PC-9 (cell line): Measurements from ENCODE around the gene GPAM. TPM values are rescaled to one million over a fixed set of nuclear protein-coding genes. Genes with fewer than 3 reads are reported as not detected.

Experiments
- BruUV-seq: library from RNA; stranded (reverse); fragments of 400-500 nt; replicated peaks from 2 replicates; lab custom pipeline; 2021; lab: Mats Ljungman, UMichigan
- CTCF ChIA-PET: fragments of 300-600 bp; sonication (Branson Sonifier 250); formaldehyde crosslinking; loops from one replicate; lab custom pipeline; 2022; ENCODE audit warnings: antibody characterized with exemption; lab: Charles Lee
- POLR2A ChIA-PET: fragments of 300-600 bp; sonication (Branson Sonifier 250); formaldehyde crosslinking; loops from one replicate; lab custom pipeline; 2022; ENCODE audit warnings: antibody characterized with exemption; ENCODE audit not compliant: unreplicated experiment; lab: Charles Lee
- DNase-seq, 2 experiments: peaks; one replicate each; pipeline versions ENCODE4 v3.0.0 to v3.0.0-alpha.2; 2015 to 2022; ENCODE audit warnings: mixed read lengths in 1 of 2
- H2AFZ ChIP-seq: fragments of 200-600 bp; sonication (generic); 2 replicates; pipeline ENCODE4 v1.8.1; 2017; ENCODE audit warnings: antibody characterized with exemption
- H3F3A ChIP-seq: fragments of 200-600 bp; sonication (generic); 2 replicates; pipeline ENCODE4 v1.8.1; 2017; ENCODE audit warnings: antibody characterized with exemption, mild to moderate bottlenecking, low read depth; ENCODE audit not compliant: insufficient read depth
- H3K27ac ChIP-seq: fragments of 200-600 bp; sonication (generic); 2 replicates; pipeline ENCODE4 v1.6.1; 2016; ENCODE audit warnings: mixed run types
- H3K27me3 ChIP-seq: fragments of 200-600 bp; sonication (generic); 2 replicates; pipeline ENCODE4 v1.6.1; 2016; ENCODE audit warnings: low read depth, mixed run types; ENCODE audit not compliant: insufficient read depth
- H3K36me3 ChIP-seq: fragments of 200-600 bp; sonication (generic); 2 replicates; pipeline ENCODE4 v1.6.1; 2016; ENCODE audit warnings: low read depth, mixed run types
- H3K4me1 ChIP-seq: fragments of 200-600 bp; sonication (generic); replicated peaks from 2 replicates; pipeline ENCODE4 v1.6.1; 2016; ENCODE audit warnings: mixed run types; ENCODE audit not compliant: insufficient read depth
- H3K4me2 ChIP-seq: fragments of 200-600 bp; sonication (generic); 2 replicates; pipeline ENCODE4 v1.6.1; 2017; ENCODE audit warnings: mixed run types
- H3K4me3 ChIP-seq: fragments of 200-600 bp; sonication (generic); 2 replicates; pipeline ENCODE4 v1.6.1; 2016; ENCODE audit warnings: mixed run types
- H3K79me2 ChIP-seq: fragments of 200-600 bp; sonication (generic); 2 replicates; pipeline ENCODE4 v1.6.1; 2017; ENCODE audit warnings: low read depth, mixed run types
- H3K9me2 ChIP-seq: fragments of 200-600 bp; sonication (generic); 2 replicates; pipeline ENCODE4 v1.8.1; 2017; ENCODE audit warnings: mild to moderate bottlenecking; ENCODE audit not compliant: insufficient read depth
- H3K9me3 ChIP-seq: fragments of 200-600 bp; sonication (generic); 2 replicates; pipeline ENCODE4 v1.8.1; 2016; ENCODE audit warnings: low read depth; ENCODE audit not compliant: insufficient read depth
- H4K20me1 ChIP-seq: fragments of 200-600 bp; sonication (generic); 2 replicates; pipeline ENCODE4 v1.8.1; 2017; ENCODE audit not compliant: insufficient read depth
- CTCF ChIP-seq: fragments of 200-600 bp; sonication (generic); conservative IDR thresholded peaks from 2 replicates; pipeline ENCODE4 v1.6.1; 2017; ENCODE audit warnings: mixed run types, antibody characterized with exemption, mild to moderate bottlenecking, moderate library complexity
- EZH2 ChIP-seq: fragments of 200-600 bp; sonication (generic); IDR thresholded peaks from 2 replicates; pipeline ENCODE4 v1.8.0; 2017; ENCODE audit warnings: antibody characterized with exemption, low read depth
- intact Hi-C: fragments of 100-400 bp; cut with micrococcal nuclease; formaldehyde crosslinking; loops from one replicate; pipeline ENCODE4 v1.10.0; 2022; ENCODE audit not compliant: unreplicated experiment
- total RNA-seq: library from RNA; stranded (reverse); gene quantifications from 2 replicates; pipeline ENCODE4 v1.2.3, GENCODE V29; 2021

The GPAM gene
- total RNA-seq, 1 experiment from 2014 or later = 4.2 TPM

GRCh38 chr10:112189465-112189864 lies 5.9 kb upstream of the GPAM start:
- Histone ChIP-seq H3K27ac (no peak overlapping the region), H3K79me2 (no peaks in the 10 kb centered on the region), H3K9me3 (no peaks in the 10 kb centered on the region), H3K27me3 (no peaks in the 10 kb centered on the region), H3K36me3 (no peaks in the 10 kb centered on the region), H2AFZ (no peak overlapping the region), H3K4me2 (no peak overlapping the region), H3K4me3 (no peak overlapping the region), H3K9me2 (no peaks in the 10 kb centered on the region), H3F3A (no peaks in the 10 kb centered on the region), H4K20me1 (no peaks in the 10 kb centered on the region), H3K4me1 (0 out of 2 replicates have a peak, but pooled peaks cover 1% of the 10 kb centered on the region)
- no peak for TF ChIP-seq EZH2
- TF ChIP-seq CTCF = no peak
- DNase-seq = no peak
- BruUV-seq = no TSS peak
- intact Hi-C loops = no loop called here
- POLR2A ChIA-PET = no interaction called here
- CTCF ChIA-PET = no interaction called here

GRCh38 chr10:112187527-112187926 lies 4.0 kb upstream of the GPAM start:
- Histone ChIP-seq H3K27me3 (no peaks in the 10 kb centered on the region), H3K4me1 (0 out of 2 replicates have a peak, but pooled peaks cover 4% of the 10 kb centered on the region), H3K4me2 (no peak overlapping the region), H3K4me3 (no peak overlapping the region), H3F3A (no peaks in the 10 kb centered on the region), H3K36me3 (no peaks in the 10 kb centered on the region), H2AFZ (no peak overlapping the region), H3K9me3 (no peaks in the 10 kb centered on the region), H3K9me2 (no peaks in the 10 kb centered on the region), H3K27ac (no peak overlapping the region), H4K20me1 (no peaks in the 10 kb centered on the region), H3K79me2 (no peaks in the 10 kb centered on the region)
- DNase-seq = no peak
- ChIA-PET POLR2A (no interaction called here), CTCF (no interaction called here)
- TF ChIP-seq EZH2 (no peak), CTCF (no peak)
- BruUV-seq = no TSS peak
- intact Hi-C loops = no loop called here

- Histone ChIP-seq H3K4me3 (no peak overlapping the region), H2AFZ (no peak overlapping the region), H4K20me1 (no peaks in the 10 kb centered on the region), H3K27me3 (no peaks in the 10 kb centered on the region), H3K27ac (no peak overlapping the region), H3F3A (no peaks in the 10 kb centered on the region), H3K79me2 (no peaks in the 10 kb centered on the region), H3K4me1 (0 out of 2 replicates have a peak, but pooled peaks cover 4% of the 10 kb centered on the region), H3K4me2 (no peak overlapping the region), H3K9me3 (no peaks in the 10 kb centered on the region), H3K36me3 (no peaks in the 10 kb centered on the region), H3K9me2 (no peaks in the 10 kb centered on the region)
- DNase-seq = no peak
- intact Hi-C loops = no loop called here
- CTCF ChIA-PET = no interaction called here
- BruUV-seq = no TSS peak
- TF ChIP-seq EZH2 = no peak
- TF ChIP-seq CTCF = no peak
- POLR2A ChIA-PET = no interaction called here
These were observed 2.4 kb upstream of the GPAM start for GRCh38 chr10:112185959-112186358.
